Psoas muscle (tissue), 8 donors: ENCODE measurements around the gene APLP2. TPM values are rescaled to one million over a fixed set of nuclear protein-coding genes. Genes with fewer than 3 reads are reported as not detected.
A peak's percentile ranks its signal among the peaks of the same experiment; 100 is the strongest.
"Not testable (repeated sequence)": the region's sequence is repeated elsewhere in the genome, so short reads cannot be mapped to it uniquely, and the experiment has no call there.

Experiments
- ATAC-seq, 4 donors: fragments of 200-7000 bp; cut with Tn5 transposase; one replicate each; pipeline ENCODE4 v1.9.1; 2020; ENCODE audit warnings: moderate library complexity in 3 of 4, mild to moderate bottlenecking in 2 of 4
- DNase-seq, 2 donors: peaks; one replicate each; pipeline ENCODE4 v3.0.0-alpha.2; 2020
- H3K27ac ChIP-seq: fragments of 200-600 bp; one replicate; pipeline ENCODE4 v1.8.0; 2022
- H3K27me3 ChIP-seq, 3 donors: fragments of 200-600 bp in 1 of 3; one replicate each; pipeline versions ENCODE4 v1.6.1 to v1.8.0; 2013 to 2022; ENCODE audit warnings: low read length in 2 of 3, mild to moderate bottlenecking in 2 of 3, moderate library complexity in 1 of 3; ENCODE audit not compliant: insufficient read depth in 3 of 3
- H3K36me3 ChIP-seq, 2 donors: fragments of 200-600 bp in 1 of 2; one replicate each; pipeline versions ENCODE4 v1.6.1 to v1.8.0; 2013 to 2022; ENCODE audit warnings: low read depth in 1 of 2, mild to moderate bottlenecking in 1 of 2, moderate library complexity in 1 of 2; ENCODE audit not compliant: insufficient read depth in 1 of 2
- H3K4me1 ChIP-seq: fragments of 200-600 bp; one replicate; pipeline ENCODE4 v1.8.0; 2022
- H3K4me3 ChIP-seq: fragments of 200-600 bp; one replicate; pipeline ENCODE4 v1.8.0; 2022; ENCODE audit warnings: mild to moderate bottlenecking
- H3K9me3 ChIP-seq: fragments of 200-600 bp; one replicate; pipeline ENCODE4 v1.8.0; 2022
- CTCF ChIP-seq: fragments of 200-600 bp; IDR thresholded peaks from one replicate; pipeline ENCODE4 v1.8.0; 2022; ENCODE audit warnings: antibody characterized with exemption
- WGBS, 3 donors: extraction: QIAGEN DNeasy Blood & Tissue Kit; methylation state at CpG; one replicate each; pipeline versions ENCODE4 v1.1.6 to v1.1.7; 2013; 5-methylcytosine and 5-hydroxymethylcytosine counted together
- intact Hi-C, 2 donors: fragments of 100-400 bp; cut with DNase I; formaldehyde crosslinking; loops; one replicate each; pipeline versions ENCODE4 v1.11.0 to v1.14.2; 2022
- long read RNA-seq, 2 donors: library from polyadenylated mRNA; unstranded; transcript quantifications; one replicate each; pipeline ENCODE4 v2.0.0, GENCODE V29; 2021
- polyA plus RNA-seq, 3 donors: library from polyadenylated mRNA; stranded (reverse); fragments of 200-250 nt; gene quantifications; one replicate each; pipeline ENCODE4 v1.2.3, GENCODE V29; 2013
- total RNA-seq, 4 donors: library from RNA; stranded (reverse); fragmentation: NEBNext Ultra II Directional in 2 of 4; extraction: Animal tissue kit (Norgen Biotek cat#: 25700) in 2 of 4; gene quantifications; one replicate each; pipeline versions ENCODE4 v1.2.1 to v1.2.4, GENCODE V29; 2021 to 2023
- donor health status: healthy with polysubstance abuse.
- donor health status: DM: no; HTN: no; CAD: no; lungs with moderate emphysema.
- donor health status: Bipolar disorder and iron deficiency.
- donor health status: healthy.
- donor health status: DM: yes; HTN: yes; CAD: no.
- donor health status: DM: no; HTN: no; CAD: no.
- donor health status: DM: no; HTN: no; CAD: no.
- donor health status: DM: yes; HTN: yes; CAD: no.

Gene APLP2
- total RNA-seq = 10 to 100 TPM; 59.4 to 85.9 (median 65.3) TPM
- 10 to 100 TPM; 37.8 to 96.7 (median 73.8) TPM for polyA plus RNA-seq
- long read RNA-seq, donor 1, transcript APLP2-203 (17 exons, 3,270 nt) = major isoform, 14 of 45 reads
- long read RNA-seq, donor 1, transcript APLP2-210 (16 exons, 2,530 nt) = minor isoform, 13 of 45 reads
- long read RNA-seq, donor 1, partial matches to known transcripts = 10 of 45 reads
- long read RNA-seq, donor 1, other reads (novel, unspliced or antisense) = 7 of 45 reads
- long read RNA-seq, donor 2, transcript APLP2-203 (17 exons, 3,270 nt) = major isoform, 24 of 59 reads
- long read RNA-seq, donor 2, transcript APLP2-210 (16 exons, 2,530 nt) = minor isoform, 9 of 59 reads
- long read RNA-seq, donor 2, transcript APLP2-201 (18 exons, 3,727 nt) = minor isoform, 7 of 59 reads
- long read RNA-seq, donor 2, partial matches to known transcripts = 13 of 59 reads
- long read RNA-seq, donor 2, other reads (novel, unspliced or antisense) = 6 of 59 reads

- peak; percentile 92 to 96 (median 94) for ATAC-seq
- no peak for TF ChIP-seq CTCF
- H3K27ac ChIP-seq = peak within 1 kb of the TSS; percentile 95
- H3K9me3 ChIP-seq = no peaks in the 10 kb centered on the region
- peak; percentile 99 to 100 for DNase-seq
- H3K4me3 ChIP-seq = peak within 1 kb of the TSS; percentile 93
- peaks cover 23% of the 10 kb centered on the region for H3K4me1 ChIP-seq
- no peaks in the 10 kb centered on the region for H3K27me3 ChIP-seq
- intact Hi-C loops = loop anchor here (1.0 to 5.0 kb wide), 3 partner anchors 62 to 66 kb away; no protein-coding TSS in a partner anchor
- no peaks in the 10 kb centered on the region for H3K36me3 ChIP-seq
- 0 to 1% (median 1%) methylated on average over 28 to 51 of the region's 51 CpGs for WGBS, 3 donors
Observed at GRCh38 chr11:130069659-130070108, at the start of gene APLP2. Gene APLP2, plus strand, starts transcription at chr11:130069894. Its CDS starts 84 bp downstream, at chr11:130069978.

- TF ChIP-seq CTCF = no peak
- DNase-seq = no peak
- no peaks in the 10 kb centered on the region for H3K9me3 ChIP-seq
- intact Hi-C loops = no loop called here
- 71 to 74% (median 72%) methylated on average over 4 of the region's 4 CpGs for WGBS, 3 donors
- H3K36me3 ChIP-seq = no peaks in the 10 kb centered on the region
- no peaks in the 10 kb centered on the region for H3K4me1 ChIP-seq
- no peak overlapping the region for H3K27ac ChIP-seq
- no peak overlapping the region for H3K4me3 ChIP-seq
- ATAC-seq = no peak
- H3K27me3 ChIP-seq = peaks cover 0 to 2% (median 0%) of the 10 kb centered on the region in 3 donors
Observed at GRCh38 chr11:130020323-130020722, 49.4 kb upstream of the APLP2 start.

GRCh38 chr11:130021606-130022005, 48.1 kb upstream of the APLP2 start:
- not testable (repeated sequence) for ATAC-seq

DNA sequence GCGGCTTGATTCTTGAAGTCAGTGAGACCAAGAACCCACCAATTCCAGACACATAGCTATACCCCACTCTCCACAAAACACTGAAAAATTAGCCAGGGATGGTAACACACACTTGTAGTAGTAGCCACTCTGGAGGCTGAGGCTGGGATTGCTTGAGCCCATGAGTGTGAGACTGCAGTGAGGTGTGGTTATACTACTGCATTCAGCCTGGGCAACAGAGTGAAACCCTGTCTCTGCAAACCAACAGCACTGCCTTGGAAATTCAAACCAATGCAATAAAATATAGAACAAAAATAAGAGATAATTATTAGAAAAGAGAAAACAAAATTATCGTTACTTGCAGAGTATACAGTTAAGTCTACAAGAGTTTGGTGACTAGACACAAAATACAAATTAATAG, 46.9 kb upstream of the APLP2 start:
- H3K4me1 ChIP-seq = no peaks in the 10 kb centered on the region
- ATAC-seq = no peak
- peaks cover 0 to 2% (median 0%) of the 10 kb centered on the region in 3 donors for H3K27me3 ChIP-seq
- H3K36me3 ChIP-seq = no peaks in the 10 kb centered on the region
- WGBS, 3 donors = 92 to 97% (median 96%) methylated on average over 2 of the region's 2 CpGs
- intact Hi-C loops = no loop called here
- no peak for TF ChIP-seq CTCF
- H3K9me3 ChIP-seq = no peaks in the 10 kb centered on the region
- DNase-seq = no peak
- no peak overlapping the region for H3K27ac ChIP-seq
- no peak overlapping the region for H3K4me3 ChIP-seq

More at GRCh38 chr11:130021606-130022005, 48.1 kb upstream of the APLP2 start:
- H3K27ac ChIP-seq, H3K36me3 ChIP-seq, intact Hi-C loops, H3K4me1 ChIP-seq, H3K9me3 ChIP-seq, H3K4me3 ChIP-seq, H3K27me3 ChIP-seq, DNase-seq: not testable (repeated sequence)
- 94 to 97% (median 97%) methylated on average over 27 to 38 of the region's 38 CpGs for WGBS, 3 donors

DNA sequence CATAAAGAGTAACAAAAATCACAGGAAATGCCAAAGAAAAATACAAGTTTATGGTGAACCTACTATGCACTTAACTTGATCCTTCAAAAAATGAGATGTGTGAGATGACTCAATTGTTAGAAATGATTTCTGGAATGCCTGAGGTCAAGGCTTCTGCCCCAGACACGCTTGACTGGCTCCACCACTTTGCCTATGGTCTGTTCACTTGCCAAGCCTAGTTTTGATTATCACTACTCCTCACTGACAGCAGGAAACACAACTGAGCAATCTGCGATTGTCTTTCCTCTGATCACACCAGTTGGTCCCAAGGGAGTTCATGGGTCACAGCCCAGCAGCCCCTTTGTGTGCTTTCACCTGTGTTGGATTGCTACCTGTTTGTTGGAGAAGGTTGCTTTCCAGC, 46.5 kb upstream of the APLP2 start:
- DNase-seq (no peak), ATAC-seq (no peak)
- Histone ChIP-seq H3K27me3 (peaks cover 0 to 2% (median 0%) of the 10 kb centered on the region in 3 donors), H3K27ac (no peak overlapping the region), H3K9me3 (no peaks in the 10 kb centered on the region), H3K4me3 (no peak overlapping the region), H3K36me3 (no peaks in the 10 kb centered on the region), H3K4me1 (no peaks in the 10 kb centered on the region)
- intact Hi-C loops = no loop called here
- WGBS, 3 donors = 45 to 58% (median 53%) methylated on average over 2 of the region's 2 CpGs
- no peak for TF ChIP-seq CTCF
